COR-L47 (cell line): Measurements from ENCODE around the gene SERPINA12.

Source experiments
- DNase-seq: peaks from one replicate; lab custom pipeline; 2025; lab: John Stamatoyannopoulos, UW

The SERPINA12 gene

GRCh38 chr14:94465042-94465441 is 44.2 kb downstream of the SERPINA12 start:
- no peak for DNase-seq

DNA sequence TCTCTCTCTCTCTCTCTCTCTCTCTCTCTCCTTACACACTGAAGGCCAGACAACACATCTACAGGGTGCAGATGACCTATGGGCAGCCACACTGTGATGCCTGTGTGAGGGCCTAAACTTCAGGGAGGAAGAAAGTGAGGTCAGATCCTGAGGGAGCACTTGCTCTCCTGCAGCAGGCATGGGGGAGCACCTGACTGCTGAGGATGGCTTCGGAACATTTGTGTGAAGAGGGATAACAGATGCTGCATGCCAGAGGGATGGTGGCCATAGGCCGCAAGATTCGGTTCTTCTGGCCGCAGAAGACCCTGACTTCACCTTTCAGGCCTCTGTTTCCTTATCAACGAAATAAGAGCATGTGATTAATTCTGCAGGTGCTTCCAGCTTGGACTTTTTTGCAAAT is 45.0 kb downstream of the SERPINA12 start:
- no peak for DNase-seq

DNA sequence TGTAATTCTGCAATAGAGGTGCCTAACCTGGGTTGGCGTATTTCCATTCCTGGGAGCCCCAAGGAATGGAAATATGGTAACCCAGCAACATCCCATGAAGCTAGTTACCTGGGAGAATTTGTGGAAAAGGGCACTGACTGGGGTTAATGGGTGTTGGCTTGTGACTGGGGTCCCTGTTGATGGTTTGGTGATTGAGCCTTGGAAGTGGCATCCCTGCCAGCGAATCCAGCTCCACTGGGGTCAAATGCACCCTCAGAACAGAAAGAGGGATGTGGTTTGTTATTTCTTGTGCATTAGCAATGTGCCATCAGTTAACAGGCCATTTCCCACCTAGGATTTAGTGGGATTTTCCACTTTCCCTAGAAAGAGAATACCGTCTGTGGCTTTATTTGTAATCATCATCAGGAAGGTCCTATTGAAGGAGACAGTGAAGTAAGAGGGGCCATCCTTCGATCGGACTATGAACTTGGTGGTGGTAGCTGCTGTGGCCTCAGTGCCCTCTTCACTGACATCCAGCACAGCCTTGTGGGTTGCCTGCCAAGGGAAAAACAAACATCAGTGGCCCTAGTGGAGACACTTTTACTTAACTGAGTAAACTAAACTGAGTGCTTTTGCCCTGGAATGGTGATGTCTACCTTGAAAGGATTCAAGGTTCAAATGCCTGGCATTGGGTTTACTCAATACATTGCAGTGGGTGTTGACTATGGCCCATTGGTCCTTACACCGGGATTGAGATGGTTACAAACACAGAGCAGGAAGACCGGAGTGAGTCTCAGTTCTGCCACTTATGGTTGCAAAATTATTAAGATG is 46.3 kb downstream of the SERPINA12 start:
- DNase-seq, result no peak

- no peak for DNase-seq
Measured at GRCh38 chr14:94462219-94462551, 47.1 kb downstream of the SERPINA12 start.

GRCh38 chr14:94461526-94462218 is 47.6 kb downstream of the SERPINA12 start:
- no peak for DNase-seq

DNA sequence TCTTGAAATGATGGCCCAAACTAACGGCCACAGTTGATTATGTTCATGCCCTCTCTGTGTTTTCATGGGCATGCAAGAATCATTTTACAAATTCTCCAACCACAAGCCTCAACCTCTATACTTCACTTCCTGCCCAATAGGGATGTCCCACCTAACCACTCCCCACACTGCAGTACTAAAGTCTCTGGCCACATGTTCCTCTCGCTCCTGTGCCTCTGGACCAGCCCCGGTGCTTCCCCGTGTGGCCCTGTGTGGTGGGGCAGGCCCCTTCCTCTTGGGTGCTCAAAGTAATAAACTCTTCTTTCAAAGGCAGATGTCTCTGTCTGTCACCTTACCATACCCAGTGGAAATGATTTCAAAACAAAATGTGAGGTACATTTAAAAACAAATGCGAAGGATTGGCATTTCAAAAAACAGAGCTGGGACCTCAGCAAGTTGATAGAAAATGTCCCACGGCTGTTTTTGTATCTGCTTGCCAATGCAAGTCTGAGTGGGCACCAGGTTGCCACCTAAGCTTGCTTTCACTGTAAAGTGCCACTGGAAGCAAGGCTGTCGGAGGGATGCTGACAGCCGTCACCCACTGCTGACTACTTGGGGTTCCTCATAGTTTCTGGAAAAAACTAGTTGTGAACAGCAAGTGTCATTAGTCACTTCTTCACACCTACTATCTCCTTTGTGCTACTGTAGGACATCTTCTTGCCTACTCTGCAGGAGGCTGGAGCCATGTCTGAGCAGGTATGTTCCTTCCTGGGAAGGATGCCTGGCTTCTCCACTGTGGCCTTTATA is 48.4 kb downstream of the SERPINA12 start:
- DNase-seq, result no peak

- DNase-seq, result no peak
Measured at GRCh38 chr14:94458558-94459205, 50.6 kb downstream of the SERPINA12 start.

GRCh38 chr14:94458096-94458495 is 51.2 kb downstream of the SERPINA12 start:
- DNase-seq, result no peak

DNA sequence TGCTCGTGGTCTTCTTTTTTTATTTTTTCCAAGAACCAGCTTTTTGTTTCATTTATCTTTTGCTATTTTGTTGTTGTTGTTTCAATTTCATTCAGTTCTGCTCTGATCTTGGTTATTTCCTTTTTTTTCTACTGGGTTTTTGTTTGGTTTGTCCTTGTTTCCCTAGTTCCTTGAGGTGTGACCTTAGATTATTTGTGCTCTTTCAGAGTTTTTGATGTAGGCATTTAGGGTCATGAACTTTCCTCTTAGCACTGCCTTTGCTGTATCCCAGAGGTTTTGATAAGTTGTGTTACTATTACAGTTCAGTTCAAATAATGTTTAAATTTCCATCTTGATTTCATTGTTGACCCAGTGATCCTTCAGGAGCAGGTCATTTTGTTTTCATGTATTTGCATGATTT is 53.3 kb downstream of the SERPINA12 start:
- no peak for DNase-seq

GRCh38 chr14:94451826-94452225 is 57.4 kb downstream of the SERPINA12 start:
- DNase-seq, result no peak

DNA sequence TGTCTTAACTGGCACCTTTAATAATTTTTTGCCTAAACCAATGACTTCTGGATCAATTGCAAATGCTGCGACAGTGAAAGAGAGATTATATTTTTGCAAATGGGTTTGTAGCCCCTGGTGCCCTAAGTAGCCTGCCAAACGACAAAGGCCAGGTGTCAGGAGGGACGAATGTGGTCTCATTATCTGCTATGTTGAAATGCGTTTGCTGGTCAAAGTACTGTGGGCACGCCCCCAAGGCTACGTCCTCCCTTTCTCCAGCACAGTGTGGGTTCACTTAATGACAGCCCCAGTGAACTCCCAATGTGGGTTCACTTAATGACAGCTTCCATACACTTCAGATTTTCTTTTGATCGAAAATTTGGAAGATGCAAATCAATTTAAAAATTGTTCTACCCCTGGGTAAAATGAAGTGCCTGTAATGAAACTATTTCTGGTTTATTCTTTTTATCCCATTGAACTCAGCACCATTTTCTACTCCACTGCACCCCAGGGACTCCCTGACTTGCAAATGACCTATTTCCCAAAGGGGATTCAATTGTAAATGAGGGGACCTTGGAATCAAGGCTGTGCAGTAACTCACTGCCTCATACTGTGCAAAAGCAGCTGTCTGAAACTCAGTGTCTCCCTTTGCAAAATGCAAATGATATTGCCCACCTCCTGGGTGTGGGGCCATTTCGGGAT is 58.0 kb downstream of the SERPINA12 start:
- DNase-seq, result no peak

- no peak for DNase-seq
Measured at GRCh38 chr14:94450722-94451090, 58.6 kb downstream of the SERPINA12 start.

GRCh38 chr14:94449930-94450329 is 59.3 kb downstream of the SERPINA12 start:
- DNase-seq, result no peak

DNA sequence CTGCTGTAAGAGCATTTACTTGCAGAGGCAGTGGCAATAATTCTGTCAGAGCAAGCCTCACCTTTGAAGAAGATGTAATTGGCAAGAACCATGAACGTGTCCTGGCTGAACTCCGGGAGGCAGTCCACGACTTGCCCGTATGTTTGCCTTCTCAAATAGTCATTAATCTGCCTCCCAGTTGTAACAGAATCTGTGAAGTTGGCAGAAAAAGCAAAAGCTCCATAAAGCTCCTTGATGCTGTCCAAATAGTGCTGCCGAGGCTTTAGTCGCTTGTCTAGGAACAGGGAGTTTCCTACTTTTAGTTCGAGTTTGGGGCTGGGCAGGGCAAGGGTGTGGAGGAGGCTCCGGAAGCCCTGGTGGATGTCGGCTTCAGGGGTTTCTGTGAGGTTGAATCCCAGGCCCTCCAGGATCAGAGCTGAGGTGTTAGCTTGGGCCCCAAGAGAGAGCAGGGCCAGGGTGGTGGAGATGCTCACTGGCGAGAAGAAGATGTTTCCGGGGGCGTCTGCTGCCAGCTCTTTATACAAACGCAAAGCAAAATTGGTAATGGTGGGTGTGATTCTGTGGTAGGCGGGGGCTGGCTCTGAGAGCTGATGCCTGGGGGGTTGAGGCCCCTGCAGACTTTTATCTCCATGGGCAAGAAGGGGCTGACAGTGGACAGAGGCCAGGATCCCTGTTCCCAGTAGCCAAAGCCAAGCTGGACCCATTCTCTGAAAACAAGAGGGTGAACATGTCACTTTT is 61.0 kb downstream of the SERPINA12 start:
- no peak for DNase-seq

GRCh38 chr14:94447206-94447605 is 62.1 kb downstream of the SERPINA12 start:
- no peak for DNase-seq

GRCh38 chr14:94446126-94446525 is 63.1 kb downstream of the SERPINA12 start:
- DNase-seq, result no peak

GRCh38 chr14:94445003-94445402 is 64.3 kb downstream of the SERPINA12 start:
- no peak for DNase-seq

DNA sequence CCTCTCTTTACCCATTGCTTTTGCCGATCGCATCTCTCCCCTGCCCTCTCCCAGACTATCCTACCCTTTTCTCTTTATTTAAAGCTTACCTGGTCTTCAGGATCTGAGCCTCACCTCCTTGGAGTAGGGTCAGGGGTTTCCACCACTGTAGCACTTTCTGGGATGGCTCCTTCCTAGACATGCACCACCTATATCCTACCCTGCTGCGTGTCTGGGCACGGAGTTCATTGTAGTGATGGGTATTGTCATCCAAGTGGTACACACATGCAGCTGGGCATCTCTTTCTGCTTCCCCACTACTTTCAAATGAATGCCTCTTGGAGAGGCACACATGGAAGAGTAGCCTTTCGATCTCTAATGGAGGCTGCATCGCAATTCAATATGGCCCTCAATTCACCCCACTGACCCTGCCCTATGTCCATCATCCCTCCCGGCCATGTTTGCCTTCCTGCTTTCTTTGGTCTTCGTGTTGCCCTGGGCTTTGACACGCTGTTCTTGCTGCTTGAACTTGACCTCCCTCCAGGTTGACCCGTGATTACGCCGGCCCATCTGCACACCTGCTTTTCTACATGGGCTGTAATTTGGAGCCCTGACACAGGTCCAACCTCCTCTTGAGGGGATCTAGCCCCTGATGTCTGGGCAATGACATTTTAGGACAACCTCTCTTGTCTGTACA is 67.6 kb downstream of the SERPINA12 start:
- no peak for DNase-seq

DNA sequence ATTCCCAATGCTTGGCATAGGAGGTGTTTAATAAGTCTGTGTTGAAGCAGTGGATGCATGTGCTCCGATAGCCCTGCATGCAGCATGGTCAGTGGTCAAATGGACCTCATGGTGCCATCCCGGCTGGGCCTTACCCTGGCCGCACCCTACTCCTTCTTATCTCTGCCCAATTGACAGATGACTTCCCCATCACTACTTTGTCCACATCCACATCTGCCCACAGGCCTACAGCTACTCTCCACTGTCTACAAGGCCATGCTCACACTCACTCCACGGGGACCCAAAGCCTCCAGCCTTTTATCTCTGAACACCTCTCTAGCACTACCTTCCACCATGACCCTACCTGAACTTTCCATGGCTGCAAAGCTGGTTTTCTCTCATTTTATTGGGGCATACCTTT is 68.1 kb downstream of the SERPINA12 start:
- DNase-seq, result no peak

- DNase-seq, result no peak
Measured at GRCh38 chr14:94439453-94440057, 69.7 kb downstream of the SERPINA12 start.
